ENCODE measurements around the gene TPSB2.
"Not testable (repeated sequence)": the region's sequence is repeated elsewhere in the genome, so short reads cannot be mapped to it uniquely, and the experiment has no call there.

TPSB2 gene

DNA sequence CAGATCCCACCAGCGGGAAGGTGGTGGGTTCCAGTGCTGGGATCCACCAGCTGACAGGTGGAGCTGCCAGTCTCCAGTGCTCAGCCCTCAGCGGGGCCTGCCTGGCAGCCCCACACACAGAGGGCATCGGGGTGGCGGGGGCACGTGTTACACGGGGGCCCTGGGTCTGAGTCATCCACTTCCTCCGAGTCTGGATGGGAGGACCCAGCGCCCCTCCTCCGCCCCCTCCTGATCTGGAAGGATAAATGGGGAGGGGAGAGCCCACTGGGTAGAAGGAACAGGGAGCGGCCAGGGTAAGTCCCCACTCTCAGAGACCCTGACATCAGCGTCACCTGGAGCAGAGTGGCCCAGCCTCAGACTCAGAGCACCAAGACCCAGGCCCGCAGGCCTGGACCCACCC, 10.5 kb upstream of the TPSB2 start, which contains the start of gene TPSAB1:
TSS of gene TPSAB1 (plus strand) at position 270 of the 400 bp plus-strand sequence. CDS start 234 bp downstream, outside the sequence.
- DNase-seq (ENCODE audit: low read depth) = not testable (repeated sequence)

DNA sequence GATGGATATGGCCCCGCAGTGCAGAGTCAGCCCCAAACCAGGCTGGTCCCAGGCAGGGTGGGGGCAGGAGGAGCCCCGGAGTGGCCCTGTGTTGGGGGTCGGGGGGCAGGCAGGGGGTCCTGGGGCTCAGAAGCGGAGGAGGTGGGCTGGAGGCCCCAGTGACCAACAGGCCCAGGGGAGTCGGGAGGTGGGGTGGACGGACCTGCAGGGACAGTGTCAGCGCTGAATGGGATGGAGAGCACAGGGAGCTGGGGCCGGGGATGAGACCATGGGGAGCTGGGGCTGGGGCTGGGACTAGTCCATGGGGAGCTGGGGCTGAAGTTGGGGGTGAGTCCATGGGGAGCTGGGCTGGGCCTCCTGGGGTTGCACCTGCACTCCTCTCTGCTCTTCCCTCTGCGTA, 9.6 kb upstream of the TPSB2 start:
- not testable (repeated sequence) for DNase-seq (ENCODE audit: low read depth)

DNA sequence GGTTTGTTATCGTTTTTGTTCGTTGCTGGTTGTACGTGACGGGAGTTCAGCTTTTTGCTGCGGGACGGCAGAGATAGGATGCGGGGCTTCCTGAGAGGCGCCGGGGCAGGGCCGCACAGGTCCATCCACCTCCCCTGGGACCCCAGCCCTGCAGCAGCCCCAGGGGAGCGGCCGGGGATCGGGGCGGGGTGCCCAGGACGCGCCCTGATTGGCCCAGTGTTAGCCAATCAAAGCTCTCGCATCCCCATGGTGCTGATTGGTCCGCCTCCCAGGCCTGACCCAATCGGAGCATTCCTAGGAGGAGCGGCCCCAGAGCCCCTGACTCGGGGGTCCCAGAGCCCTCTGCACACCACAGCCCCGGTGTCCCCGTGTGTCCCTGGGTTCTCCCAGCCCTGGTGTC, 8.9 kb upstream of the TPSB2 start:
- DNase-seq (ENCODE audit: low read depth) = not testable (repeated sequence)

DNA sequence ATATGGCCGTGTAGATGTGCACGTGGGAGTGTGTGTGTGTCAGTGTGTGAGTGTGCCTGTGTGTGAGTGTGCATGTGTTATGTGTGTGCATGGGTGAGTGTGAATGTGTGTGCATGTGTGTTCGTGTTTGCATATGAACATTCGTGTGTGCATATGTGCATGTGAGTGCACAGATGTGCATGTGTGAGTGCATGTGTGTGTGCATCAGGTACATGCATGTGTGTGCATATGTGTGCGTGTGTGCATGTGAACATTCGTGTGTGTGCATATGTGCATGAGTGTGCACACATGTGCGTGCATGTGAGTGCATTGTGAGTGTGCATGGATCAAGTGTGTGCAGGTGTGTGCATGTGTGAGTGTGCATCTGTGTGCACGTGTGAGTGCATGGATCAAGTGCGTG, 8.0 kb upstream of the TPSB2 start:
- DNase-seq (ENCODE audit: low read depth) = no peak

GRCh38 chr16:1236659-1237058, 6.7 kb upstream of the TPSB2 start:
- DNase-seq (ENCODE audit: low read depth) = not testable (repeated sequence)

GRCh38 chr16:1232049-1232748, 2.2 kb upstream of the TPSB2 start:
- not testable (repeated sequence) for DNase-seq (ENCODE audit: low read depth)

GRCh38 chr16:1231301-1231700, 1.3 kb upstream of the TPSB2 start:
- not testable (repeated sequence) for DNase-seq (ENCODE audit: low read depth)

GRCh38 chr16:1230471-1231212, 658 bp upstream of the TPSB2 start:
- not testable (repeated sequence) for DNase-seq (ENCODE audit: low read depth)

DNA sequence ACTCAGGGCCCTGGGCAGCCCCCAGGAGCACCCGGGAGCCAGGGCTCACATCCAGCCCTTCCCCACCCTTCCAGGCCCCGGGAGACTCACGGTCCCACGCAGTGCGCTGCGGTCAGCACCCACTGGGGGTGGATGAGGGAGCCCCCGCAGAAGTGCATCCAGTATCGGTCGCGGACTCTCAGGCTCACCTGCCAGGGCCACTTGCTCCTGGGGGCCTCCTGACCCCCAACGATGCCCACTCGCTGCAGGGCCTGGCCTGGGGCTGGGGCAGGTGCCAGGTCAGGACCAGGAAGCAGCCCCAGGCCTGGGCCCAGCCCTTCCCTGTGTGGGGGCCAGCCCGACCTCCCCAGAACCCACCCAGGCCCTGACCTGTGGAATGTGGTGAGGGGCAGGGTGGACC, 508 bp downstream of the TPSB2 start:
- not testable (repeated sequence) for DNase-seq (ENCODE audit: low read depth)

GRCh38 chr16:1228227-1228626, 1.8 kb downstream of the TPSB2 start:
- DNase-seq (ENCODE audit: low read depth) = not testable (repeated sequence)

- DNase-seq (ENCODE audit: low read depth) = not testable (repeated sequence)
Observed at GRCh38 chr16:1226692-1227091, 3.3 kb downstream of the TPSB2 start.

DNA sequence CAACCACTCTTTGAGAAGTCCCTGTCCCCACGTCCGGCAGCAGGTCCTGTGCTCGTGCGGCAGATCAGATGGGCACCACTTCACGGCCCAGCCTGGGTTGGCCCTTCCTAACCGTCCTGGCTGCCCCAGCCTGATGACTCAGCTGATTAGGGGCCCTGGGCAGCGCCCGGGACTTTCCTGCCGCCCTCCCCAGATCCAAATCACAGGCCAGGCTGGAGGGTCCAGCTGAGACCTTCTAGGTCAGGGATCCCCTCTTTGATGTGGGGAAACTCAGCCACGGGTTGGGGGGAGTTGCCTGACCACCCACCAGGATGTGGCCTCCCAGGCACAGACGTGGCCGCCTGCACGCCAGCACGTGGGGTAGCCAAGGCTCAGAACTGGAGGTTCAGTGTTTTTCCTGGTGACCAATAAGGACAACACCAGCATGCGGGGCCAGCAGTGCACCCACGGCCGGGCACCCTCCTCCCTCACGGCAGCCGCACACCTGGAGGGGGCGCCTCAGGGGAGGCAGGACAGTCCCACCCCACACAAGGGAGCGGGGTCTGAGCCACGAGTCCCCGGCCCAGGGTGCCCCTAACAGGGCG, 4.2 kb downstream of the TPSB2 start:
- DNase-seq (ENCODE audit: low read depth) = not testable (repeated sequence)

DNA sequence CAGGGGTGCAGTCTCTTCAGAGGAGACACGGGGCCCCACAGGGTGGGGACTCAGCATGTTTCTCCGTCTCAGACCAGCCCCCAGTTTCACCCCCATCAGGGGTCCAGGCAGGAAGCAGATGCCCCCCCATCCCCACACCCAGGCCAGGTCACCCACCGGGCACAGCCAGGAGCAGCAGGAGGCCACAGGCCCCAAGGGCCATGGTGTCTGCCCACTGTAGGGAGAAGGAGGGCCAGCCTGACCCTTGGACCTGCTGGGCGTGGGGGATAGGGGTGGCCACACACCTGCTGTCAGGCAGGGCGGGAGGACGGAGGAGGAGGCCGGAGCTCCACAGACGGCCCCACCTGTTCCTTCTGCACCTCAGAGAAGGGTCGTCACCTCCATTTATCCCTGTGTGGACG, 4.9 kb downstream of the TPSB2 start, which contains the start of gene TPSG1:
TSS of gene TPSG1 (minus strand) at position 218 of the 401 bp plus-strand sequence. CDS start at position 202, 16 bp downstream.
- no peak for DNase-seq (ENCODE audit: low read depth)

- DNase-seq (ENCODE audit: low read depth) = no peak
Observed at GRCh38 chr16:1224558-1224957, 5.4 kb downstream of the TPSB2 start.

DNA sequence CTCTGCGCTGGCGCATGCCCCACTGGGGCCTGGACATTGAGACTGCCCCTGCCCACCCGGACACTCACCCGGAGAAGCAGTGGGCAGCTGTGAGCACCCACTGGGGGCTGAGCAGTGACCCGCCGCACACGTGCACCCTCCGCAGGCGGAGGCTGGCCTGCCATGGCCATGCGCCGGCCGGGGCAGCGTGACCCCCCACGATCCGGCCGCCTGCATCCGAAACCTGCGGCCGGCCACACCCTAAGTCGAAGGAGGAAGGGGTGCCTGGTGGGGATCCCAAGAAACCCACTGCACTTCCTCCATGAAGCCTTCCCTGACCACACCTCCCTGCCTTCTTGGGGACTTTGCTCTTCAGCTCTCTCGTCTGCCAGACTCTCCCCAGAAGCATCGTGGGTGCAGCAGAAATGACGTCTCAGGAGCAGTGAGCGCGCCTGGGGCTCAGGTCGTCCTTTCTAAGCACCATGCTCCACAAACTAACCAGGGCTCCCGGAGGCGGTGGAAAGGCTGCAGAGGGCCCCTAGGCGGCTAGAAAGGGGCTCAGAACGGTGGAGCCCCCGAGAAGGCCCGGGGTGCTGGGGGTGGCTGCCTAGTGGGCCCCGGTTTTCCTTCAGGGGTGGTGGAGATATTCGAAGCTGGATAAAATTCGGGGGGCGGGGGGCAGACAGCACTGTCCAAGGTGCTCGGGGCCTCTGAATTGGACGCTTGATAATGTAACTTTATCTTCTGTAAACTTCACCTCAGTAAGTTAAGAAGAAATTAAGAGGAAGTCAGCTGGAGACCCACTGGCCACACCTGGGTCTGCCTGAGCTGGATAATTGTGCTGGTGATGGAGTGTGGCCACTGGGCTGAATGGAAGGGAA, 6.4 kb downstream of the TPSB2 start:
- no peak for DNase-seq (ENCODE audit: low read depth)

GRCh38 chr16:1222553-1223354, 7.2 kb downstream of the TPSB2 start:
- DNase-seq (ENCODE audit: low read depth) = no peak

DNA sequence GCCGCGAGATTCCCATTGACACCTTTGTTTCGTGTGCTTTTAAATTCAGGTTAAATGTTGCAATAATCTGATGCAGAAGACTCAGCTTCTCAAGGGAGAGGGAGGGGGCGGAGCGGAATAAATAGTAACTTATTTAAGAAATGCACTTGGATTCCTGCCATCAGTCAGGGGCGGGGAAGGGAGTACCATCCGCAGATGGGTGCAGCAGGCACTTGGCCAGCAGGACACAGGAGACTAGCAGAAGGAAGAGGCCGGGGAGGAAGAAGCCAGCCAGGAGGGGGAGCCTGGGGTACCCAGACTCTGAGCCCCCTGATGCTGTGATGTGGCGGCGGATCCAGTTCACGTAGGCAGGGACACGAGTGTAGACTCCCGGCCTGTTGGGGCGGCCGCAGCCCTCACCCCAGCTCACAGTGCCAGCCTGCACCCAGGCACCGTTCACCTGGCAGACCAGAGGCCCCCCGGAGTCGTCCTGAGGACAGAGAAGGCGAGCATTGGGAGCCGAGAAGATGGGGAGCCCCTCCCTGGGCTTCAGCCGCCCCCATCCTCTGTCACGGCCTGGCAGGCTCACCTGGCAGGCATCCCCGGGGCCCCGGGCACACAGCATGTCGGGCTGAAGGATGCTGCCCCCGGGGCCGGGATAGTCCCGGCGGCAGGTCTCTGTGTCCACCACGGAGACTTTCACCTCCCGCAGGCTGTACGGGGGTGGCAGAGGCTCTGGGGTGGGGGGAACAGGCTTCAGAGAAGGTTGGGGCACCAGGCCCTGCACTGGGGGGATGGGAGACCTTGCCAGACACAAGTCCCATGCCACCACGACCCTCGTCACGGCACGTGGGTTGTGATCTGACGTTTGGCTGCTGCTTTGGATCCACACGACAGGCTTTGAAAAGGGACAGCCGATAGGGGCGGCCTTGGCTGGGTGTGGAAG, 8.1 kb downstream of the TPSB2 start:
- DNase-seq (ENCODE audit: low read depth) = no peak

GRCh38 chr16:1220841-1221627, 8.9 kb downstream of the TPSB2 start:
- DNase-seq (ENCODE audit: low read depth) = no peak

- DNase-seq (ENCODE audit: low read depth) = no peak
Observed at GRCh38 chr16:1220098-1220728, 9.8 kb downstream of the TPSB2 start.

Measured in T-helper 22 cell (primary cell).